NCI-H226 (cell line): Measurements from ENCODE around the gene SERINC1.

Experiments
- DNase-seq: peaks from one replicate; pipeline ENCODE4 v3.0.0-alpha.2; 2015

The SERINC1 gene

DNA sequence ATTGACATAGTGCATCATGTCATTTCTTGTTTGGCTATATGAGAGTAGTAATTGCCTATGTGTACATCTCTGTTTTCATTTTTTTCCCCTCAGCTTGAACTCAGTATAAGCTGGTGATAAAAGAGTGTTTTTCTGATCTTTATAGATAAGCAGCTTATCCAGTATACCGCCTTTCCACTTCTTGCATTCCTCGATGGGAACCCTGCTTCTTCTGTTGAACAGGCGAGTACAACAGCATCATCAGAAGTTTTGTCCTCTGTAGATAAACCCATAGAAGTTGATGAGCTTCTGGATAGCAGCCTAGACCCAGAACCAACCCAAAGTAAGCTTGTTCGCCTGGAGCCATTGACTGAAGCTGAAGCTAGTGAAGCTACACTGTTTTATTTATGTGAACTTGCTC lies 39.8 kb downstream of the SERINC1 start:
- DNase-seq: no peak

DNA sequence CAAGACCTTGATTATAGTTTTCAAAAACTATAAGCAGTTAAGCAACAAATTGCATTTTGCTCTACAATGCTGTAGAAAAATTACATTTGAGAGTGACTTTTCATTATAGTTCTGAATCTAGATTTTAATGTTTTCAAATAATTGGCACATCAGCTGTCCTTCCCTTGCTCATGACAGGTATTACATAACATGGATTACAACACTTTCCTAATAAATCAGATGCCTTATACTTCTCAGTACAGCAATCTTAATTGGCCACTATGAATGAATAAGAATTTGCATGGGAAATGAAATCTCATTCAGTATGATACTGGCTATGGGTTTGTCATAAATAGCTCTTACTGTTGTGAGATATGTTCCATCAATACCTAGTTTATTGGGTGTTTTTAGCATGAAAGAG lies 42.3 kb downstream of the SERINC1 start:
- DNase-seq: no peak

DNA sequence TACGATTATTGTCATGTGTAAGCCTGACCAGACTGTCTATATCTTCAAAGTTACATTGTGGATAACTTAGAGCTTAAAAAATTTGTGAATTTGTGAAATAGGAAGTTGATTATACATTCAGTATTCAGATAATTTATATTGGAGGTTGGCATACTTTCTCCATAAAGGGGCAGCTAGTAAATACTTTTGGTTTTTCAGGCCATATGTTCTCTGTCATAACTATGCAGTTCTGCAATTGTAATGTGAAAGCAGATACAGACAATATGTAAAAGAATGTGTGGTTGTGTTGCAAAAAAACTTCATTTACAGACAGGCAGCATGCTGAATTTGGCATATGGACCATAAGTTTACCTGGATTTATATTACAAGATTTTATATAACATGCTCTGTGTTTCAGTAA lies 42.8 kb downstream of the SERINC1 start:
- DNase-seq: no peak

DNA sequence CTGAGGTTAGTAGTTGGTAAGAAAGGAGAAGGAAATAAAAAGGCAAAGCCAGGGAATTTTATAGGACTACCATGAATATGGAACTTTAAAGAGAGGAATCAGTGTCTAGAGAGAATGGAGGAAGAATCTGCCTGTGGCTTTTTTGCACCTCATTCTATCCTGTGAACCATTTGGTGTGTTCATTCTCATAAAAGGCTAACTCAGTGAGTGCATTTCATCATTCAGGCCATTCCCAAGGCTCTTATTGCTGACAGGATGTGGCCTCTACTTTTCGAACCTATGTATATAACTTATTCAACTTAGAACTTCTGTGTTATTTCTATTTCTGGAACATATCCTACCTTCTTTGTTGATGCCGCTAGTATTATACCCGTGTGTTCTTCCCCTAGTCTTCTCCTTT lies 45.0 kb downstream of the SERINC1 start:
- DNase-seq: no peak

DNA sequence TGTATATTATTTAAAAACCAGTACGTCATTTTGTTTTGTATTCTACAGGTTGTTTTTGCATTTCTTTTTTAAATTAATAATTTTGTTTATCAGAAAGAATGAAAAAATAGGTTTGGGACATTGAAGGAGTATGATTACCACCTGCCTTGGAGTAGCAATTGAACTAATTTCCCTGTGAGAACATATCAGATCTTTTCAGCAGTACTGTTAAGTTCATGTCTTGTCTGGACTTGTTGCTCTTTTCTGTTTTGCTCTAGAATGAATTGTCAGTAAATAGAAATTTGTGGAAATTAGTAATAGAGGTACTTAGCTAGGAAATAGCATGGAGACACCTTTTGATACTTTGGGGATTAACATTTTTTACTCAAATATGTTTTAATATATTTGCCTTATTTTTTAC lies 47.9 kb downstream of the SERINC1 start:
- DNase-seq: no peak

DNA sequence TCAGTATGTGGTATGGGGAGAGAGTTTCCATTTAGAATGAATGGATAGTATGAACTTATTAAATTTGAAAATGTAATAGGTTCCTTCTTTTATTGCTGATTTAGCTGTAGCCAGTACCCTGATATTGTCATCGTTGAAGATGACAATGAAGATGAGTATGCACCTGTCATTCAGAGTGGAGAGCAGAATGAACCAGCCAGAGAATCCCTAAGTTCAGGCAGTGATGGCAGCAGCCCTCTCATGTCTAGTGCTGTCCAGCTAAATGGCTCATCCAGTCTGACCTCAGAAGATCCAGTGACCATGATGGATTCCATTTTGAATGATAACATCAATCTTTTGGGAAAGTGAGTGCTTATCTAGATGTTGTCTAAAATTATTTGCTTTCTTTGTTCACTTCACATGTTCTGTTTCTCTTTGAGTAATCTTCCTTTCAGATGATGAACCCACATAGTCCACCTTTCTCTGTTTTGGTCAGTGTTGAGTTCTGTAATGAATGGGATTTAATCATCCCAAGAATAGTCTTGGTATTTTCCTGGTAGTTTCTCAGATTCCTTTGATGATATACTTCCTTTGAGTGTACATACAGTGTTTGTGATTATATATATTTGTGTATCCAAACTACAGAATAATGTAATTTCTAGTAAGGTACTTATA lies 48.9 kb downstream of the SERINC1 start:
- DNase-seq: no peak

DNA sequence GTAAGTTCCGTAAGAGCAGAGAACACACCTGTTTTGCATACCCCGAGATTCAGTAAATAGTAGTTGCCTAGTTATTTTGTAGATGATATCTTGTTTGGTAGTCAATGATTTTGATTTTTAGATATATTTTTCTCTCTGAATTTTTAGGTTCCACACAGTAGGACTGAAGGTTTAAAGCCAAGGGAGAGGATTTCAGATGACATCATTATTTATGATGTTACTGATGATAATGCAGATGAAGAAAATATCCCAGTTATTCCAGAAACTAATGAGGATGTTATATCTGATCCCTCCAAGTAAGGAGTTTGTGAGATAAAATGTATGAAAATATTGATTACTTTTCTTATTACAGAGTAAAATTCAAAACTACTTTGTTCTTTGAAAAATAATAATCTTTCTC lies 49.6 kb downstream of the SERINC1 start:
- no peak for DNase-seq

DNA sequence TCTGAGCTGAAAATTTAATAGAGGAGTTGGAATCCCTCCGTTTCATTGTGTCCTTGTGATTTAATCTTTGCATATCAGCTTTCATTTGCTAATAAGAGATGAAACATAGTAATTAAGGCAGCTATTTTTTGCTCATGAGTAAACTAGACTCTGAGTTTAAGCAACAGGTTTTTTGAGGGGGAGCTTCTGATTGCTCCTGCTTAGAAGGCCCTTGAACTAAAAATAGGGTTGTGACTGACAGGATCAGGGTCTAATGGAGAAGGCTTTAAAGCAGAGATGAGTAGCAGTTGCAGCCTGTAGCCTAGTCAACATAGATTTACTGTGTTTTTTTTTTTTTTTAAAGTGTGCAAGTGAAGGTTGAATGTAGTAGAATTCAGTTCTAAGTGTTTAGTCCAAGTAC lies 54.8 kb downstream of the SERINC1 start:
- DNase-seq: no peak

DNA sequence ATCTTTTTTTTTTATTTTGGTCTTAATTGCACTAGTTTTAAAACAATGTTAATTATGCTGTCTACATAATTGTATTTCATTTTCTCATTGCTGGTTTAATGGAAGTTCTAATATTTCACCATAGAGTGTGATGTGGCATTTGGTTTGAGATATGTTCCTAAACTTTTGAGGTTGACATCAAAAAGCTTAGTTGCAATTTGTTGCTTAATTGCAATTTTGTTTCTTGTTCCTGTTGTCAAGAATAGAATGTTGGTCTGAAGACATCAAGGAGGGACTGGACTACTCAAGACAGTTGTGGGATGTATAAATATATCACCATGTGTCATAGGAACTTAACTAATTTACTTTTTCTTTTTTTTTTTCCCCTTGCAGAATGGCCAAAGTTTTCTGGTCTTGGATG lies 59.6 kb downstream of the SERINC1 start:
- DNase-seq: no peak

DNA sequence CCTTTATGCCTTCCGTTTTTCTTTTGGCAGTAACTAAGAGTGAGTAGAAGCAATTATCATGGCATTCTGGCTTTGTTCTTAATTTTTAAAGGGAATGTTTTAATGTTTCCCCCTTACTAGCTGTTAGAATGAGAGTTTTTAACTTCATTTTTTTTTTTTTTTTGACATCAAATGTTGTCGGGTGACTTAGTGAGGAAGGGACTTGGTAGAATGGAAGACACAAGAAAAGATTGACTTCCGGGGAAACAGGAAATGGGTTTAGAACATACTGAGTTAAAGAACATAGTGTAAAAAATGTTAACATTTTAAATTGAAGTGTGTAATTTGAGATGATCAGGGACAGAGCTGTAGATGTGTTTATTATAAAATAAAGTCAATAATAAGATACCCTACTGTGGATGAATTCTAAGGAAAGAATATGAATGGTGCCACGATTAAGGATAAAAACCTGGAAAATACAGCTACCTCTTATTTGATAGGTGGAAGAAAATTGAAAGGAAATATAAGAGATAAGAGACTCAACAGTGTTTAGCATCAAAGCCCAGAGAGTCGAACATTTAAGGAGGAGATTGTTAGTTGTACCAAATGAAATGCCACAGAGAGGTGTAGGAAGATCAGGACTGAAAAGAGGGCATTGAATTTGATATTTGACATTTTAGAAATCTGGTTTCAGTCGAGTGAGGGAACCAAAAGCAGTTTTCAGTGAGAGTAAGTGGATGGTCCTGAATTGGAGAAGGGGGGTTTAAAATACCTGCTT lies 62.7 kb downstream of the SERINC1 start:
- no peak for DNase-seq

DNA sequence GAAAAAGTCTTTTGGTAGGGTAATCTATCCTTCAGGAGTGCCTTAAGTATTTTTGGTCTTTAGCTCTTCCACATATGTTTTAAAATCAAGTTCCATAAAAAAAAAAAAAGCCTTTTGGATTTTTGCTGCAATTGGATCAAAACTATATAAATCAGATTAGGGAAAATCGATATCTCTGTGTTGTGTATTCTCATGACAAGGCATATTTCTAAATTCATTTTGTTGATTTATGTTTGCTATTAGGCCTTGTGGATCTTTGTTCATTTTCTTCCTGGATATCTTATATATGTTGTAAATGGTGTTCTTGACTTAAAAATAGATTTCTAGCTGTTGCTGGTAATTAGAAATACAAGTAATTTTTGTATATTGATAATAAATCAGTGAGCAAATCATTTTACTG lies 63.4 kb downstream of the SERINC1 start:
- DNase-seq: no peak

DNA sequence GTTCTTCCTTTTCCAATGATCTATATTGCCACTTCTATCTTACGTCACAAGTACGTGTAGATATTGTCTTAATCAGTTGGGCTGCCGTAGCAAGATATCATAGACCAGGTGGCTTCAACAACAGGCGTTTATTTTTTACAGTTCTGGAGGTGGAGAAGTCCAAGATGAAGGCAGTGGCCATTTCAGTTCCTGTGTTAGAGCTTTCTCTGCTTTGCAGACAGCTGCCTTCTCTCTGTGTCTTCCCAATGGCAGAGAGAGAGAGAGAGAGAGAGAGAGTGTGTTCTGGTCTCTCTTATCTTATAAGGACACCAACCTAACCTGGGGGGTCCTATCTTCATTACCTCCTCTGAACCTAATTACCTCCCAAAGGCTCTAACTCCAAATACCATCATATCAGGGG lies 63.9 kb downstream of the SERINC1 start:
- DNase-seq: no peak

DNA sequence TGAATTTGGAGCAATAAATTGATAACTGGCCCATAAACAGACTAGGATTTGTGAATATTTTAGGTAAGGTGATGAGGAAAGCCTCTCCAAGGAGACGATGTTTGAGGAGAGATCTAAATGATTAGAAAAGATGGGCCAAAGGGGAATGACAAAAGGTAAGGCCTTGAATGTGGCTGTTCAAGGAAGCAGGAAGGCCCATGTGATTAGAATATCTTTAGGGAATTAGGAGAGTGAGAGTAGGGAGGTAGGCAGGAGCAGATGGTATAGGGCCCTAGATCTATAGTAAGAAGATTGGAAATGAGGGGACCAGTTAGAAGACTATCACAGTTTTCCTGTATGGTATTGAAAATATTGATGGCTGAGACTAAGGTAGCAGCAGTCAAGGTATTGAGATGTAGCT lies 65.4 kb downstream of the SERINC1 start:
- DNase-seq: no peak

DNA sequence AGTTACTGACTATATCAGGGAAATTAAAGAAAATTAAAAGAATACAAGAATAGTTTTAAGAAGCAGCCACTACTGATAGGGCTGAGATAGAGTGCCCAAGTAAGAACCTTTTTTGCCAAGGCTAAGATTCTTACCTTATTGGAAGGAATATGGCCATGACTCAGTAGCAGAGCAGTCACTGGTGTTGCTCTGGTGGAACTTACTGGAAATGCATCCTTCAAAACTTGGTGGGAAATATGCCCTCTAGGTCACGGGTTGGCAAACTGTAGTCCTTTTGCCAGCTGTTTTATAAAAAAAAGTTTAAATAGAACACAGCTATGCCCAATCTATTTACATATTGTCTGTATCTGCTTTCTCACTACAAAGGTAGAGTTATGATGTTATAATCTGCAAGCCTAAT lies 66.2 kb downstream of the SERINC1 start:
- peak; percentile 10 for DNase-seq

DNA sequence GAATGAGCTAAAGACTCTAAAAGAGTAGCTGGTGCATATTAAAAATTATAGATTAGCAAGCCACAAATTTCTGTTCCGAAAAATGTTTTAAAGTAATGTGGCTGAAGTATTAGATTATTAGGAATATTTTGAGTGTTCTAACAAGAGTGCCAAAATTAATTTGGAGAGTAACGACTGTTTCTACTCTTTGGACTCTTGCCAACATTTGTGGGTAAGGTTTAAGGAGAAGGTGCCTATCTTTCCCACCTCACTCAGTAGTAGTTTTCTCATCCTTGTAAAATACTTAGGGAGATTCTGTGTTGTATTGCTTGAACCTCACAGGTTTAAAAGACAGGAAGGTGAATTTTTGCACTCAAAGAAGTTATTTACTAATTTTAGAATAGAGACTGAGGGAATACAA lies 67.2 kb downstream of the SERINC1 start:
- DNase-seq: no peak

DNA sequence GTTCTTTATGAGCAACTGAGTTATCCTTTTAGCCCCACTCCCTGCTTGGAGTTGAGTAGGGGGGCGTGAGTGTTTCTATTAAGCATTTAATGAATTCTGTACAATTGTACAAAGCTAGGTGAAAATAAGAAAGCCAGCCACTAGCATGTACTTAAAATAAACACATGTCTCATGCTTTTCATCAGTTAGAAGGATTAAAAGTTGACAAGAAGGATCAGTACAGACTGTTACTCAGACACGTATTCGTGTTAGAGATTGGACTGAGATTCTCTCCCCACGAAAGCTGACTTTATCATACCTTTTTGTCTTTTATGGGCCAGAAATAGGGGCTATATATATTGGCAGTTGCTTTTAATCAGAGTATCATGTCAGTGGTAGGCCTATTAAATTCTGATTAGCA lies 70.5 kb downstream of the SERINC1 start:
- no peak for DNase-seq

DNA sequence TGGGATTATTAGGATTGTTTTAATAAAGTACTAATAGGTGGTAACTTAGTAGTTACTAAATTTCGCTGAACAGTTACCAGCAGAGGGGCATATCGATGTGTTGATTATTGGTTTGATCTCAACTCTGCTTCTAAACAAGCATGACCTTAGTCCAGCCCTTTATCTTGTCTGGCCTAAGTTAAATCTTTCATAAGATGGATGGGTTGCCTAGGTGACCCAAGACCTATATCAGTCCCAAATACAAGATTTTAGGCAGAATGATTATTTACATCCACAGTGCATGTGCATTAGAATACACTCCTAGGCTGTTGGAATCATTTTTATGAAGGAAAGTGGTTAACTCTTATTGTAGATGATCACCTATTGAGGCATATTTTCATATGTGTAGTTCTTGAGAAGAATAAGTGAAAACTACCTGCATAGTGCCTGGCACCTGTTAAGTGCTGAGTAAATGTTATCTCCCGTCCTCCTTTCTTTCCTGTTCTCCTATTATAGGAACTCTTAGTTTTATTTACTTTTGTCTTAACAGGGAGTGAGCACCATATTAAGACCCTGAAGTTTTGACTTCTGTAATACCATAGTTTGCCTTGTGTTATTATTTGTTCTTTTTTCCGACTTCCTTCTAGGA lies 71.0 kb downstream of the SERINC1 start:
- DNase-seq: no peak

DNA sequence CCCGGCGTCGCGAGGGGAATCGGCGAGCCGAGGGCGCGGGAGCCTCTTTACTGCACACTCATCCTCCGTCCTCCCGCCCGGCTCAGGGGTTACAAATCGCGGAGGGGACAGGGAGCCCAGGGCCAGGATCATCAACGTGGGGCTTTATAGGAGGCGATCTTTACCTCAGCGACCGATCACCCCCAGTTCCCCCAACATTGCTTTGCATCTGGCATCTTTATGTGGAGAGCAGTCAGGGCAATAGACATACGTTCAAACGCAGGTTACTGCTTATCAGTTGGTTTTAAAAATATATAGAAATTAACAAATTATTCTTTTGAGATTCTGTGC lies 71.5 kb downstream of the SERINC1 start:
- DNase-seq: no peak

DNA sequence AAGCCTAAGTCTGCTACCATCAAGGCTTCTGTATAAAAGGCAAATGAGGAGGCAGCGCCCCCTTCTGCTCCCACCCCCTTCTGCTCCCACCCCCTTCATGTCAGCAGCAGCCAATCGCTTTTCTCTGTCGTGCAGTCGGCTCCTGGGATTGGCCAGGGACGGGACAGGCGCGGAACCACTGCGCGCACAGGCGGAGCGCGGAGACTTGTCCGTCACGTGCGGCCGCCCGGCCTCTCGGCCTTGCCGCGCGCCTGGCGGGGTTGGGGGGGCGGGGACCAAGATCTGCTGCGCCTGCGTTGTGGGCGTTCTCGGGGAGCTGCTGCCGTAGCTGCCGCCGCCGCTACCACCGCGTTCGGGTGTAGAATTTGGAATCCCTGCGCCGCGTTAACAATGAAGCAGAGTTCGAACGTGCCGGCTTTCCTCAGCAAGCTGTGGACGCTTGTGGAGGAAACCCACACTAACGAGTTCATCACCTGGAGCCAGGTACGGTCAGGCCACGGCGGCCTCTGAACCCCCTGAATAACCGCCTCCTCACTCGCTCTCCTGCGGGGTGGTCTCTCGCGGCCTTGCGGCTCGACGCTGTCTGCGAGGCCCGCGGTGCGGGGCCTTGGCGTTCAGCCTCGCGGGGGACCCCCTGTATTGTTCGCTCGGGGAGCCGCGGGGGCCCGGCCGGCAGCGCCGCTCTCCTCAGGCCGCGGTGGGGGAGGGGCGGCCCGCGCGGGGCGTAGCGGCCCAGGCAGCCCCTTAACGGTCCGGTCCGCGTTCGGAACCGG lies 72.1 kb downstream of the SERINC1 start, which contains the start of gene HSF2:
TSS of gene HSF2 (plus strand) at position 305 of the 773 bp plus-strand sequence. CDS start at position 391, 86 bp downstream.
- peak; percentile 98 for DNase-seq

DNA sequence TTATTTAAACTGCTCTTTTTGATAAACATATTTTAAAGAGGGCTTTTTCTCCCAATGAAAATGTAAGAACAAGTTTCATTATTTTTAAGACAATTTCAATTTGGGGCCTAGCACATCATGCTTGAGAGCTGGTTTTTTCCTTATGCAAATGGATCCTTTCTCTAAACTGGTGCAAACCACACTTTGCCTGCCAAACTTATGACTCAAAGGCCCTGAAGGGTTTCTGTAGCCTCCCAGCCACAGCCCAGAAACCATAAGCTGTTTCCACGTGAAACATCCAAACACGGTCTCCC lies 72.6 kb downstream of the SERINC1 start:
- no peak for DNase-seq

DNA sequence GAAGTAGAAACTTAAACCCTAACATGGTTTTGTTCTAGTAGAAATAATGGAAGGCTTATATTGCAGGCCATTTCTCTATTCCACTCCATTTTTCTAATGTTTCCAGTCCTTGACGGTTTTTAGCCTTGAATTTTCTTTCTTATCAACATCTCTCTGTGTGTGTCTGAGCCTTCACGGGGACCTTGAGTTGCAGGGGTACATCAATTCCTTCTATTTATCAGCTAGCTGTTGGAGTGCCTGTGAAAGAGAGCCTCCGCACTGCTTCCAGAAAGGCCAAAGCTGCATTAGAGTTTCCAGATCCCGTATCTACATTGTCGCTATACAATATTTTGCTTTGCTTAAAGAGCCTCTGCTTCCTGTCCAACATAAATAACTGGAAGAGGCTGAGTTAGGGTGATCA lies 77.6 kb downstream of the SERINC1 start:
- no peak for DNase-seq

DNA sequence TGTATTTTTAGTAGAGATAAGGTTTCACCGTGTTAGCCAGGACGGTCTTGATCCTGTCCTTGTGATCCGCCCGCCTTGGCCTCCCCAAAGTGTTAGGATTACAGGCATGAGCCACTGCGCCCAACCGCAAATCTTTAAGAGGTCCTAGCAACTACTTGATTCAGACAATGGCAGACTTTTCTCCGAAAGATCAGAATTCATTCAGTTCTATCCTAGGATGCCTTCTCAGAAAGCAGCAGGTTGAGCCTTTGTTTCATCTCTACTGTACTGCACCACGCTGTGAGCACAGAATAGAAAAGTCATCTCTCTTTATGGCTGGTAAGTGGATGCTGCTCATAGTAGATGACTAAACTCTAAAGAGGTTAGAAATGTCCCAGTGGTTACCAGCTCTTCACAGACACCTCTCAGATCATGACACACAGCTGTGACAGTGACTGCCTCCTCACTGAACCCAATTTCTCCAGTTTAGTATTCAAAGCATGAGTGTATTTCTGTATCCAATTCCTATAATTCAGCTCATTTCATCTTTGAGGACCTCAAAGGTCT lies 78.2 kb downstream of the SERINC1 start:
- no peak for DNase-seq
